HG02840 (cell line): Measurements from ENCODE around the gene SLC37A2.
"Not testable (repeated sequence)": the region's sequence is repeated elsewhere in the genome, so short reads cannot be mapped to it uniquely, and the experiment has no call there.

Experiments
- ATAC-seq: cut with Tn5 transposase; IDR thresholded peaks from one replicate; pipeline ENCODE4 v1.9.1; 2021; ENCODE audit warnings: mild to moderate bottlenecking, moderate library complexity, moderate number of reproducible peaks; ENCODE audit not compliant: unreplicated experiment, low FRiP score

SLC37A2 gene

DNA sequence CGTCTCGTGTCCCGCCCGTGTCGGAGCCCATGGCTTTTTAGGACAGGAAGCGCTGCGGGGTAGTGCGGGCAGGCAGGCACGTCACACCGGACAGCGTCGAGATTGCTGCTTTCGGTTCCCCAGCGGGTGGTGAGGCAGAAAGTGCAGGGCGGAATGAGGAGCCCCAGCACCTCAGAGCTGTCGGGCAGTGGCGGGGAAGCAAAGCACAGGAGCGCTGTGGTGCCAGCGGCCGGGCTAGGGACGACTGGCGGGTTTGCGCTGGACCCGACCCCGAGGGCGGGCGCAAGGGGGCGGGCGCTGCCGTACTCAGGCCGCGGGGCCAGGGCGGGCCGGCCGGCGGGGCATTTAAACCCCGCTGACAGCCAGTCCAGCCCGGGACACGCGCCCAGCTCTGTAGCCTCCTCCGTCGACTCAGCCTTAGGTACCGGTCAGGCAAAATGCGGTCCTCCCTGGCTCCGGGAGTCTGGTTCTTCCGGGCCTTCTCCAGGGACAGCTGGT, at the start of gene SLC37A2:
Gene SLC37A2 (plus strand): TSS at position 375 of the 498 bp plus-strand sequence. CDS start 63 bp downstream, at position 438.
- peak; percentile 82 for ATAC-seq

GRCh38 chr11:125016413-125016812, 46.7 kb upstream of the SLC37A2 start:
- no peak for ATAC-seq

- ATAC-seq: no peak
Observed at GRCh38 chr11:125020342-125020741, 42.8 kb upstream of the SLC37A2 start.

DNA sequence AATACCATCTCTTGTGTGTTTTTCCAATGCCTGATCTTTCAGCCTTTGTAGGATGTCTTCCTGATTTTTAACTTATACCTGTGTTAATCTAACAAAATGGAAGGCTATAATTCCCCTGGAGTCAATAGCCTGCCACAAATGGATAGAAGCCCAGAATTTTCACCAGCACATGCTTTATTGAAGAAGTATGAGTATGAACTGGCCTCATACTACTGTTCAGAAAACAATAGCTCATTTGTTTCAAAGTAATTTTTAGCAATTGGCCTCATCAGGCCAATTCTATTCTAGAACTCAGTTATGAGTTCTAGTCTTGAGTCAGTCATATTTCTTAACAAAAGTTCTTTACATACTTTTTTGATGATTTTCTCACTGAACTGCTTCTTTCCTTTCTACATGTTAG, 40.6 kb upstream of the SLC37A2 start:
- ATAC-seq: no peak

GRCh38 chr11:125025968-125026367, 37.1 kb upstream of the SLC37A2 start:
- no peak for ATAC-seq

GRCh38 chr11:125029431-125029830, 33.7 kb upstream of the SLC37A2 start:
- not testable (repeated sequence) for ATAC-seq

GRCh38 chr11:125036933-125037332, 26.2 kb upstream of the SLC37A2 start:
- no peak for ATAC-seq

DNA sequence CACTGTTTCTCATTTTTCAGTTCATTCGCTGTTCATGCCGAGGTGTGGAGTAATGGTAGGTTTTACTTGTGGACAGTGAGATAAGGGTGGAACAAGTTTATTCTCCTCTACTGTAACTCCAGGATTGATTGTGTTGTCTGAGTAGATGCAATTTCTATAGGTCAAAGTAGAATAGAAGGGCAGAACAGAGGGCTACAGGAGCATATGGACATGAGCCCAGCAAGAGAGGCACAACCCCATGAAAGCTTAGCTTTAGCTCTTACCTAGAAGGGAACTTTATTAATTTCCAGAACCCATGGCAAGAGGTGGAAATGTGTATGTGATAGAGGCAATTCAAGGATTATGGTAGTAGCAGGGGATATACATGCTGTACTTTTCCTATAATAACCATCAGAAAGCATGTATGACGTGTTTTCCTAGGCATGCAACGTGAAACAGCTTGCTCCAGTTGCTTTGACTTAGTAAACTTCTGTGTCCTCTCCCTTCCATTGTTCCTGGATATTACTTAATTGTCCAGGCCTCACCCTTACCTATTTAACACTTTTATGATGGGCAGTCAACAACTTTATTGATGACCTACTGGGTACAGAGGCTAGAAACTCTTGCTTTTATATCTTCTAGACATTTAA, 13.8 kb upstream of the SLC37A2 start:
- no peak for ATAC-seq

GRCh38 chr11:125052047-125052446, 11.1 kb upstream of the SLC37A2 start:
- ATAC-seq: no peak

DNA sequence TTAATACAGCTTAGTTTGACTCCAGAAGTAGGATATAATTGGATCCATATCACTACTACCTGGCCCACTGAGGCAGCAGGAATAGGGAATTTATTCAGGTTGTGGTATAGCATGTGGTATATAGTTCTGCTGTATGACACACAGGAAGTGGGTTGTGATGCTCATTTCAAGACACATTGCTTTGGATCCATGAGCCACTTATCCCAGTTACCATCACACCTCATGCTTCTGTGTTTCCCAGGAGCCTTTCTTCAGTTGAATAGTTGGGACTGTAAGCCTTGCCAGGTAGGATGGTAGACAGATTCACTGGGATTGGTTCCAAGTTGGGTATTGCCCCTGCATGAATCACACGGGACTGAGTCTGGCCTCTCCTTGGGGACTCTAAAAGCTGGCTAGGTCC, 9.9 kb upstream of the SLC37A2 start:
- ATAC-seq: no peak

DNA sequence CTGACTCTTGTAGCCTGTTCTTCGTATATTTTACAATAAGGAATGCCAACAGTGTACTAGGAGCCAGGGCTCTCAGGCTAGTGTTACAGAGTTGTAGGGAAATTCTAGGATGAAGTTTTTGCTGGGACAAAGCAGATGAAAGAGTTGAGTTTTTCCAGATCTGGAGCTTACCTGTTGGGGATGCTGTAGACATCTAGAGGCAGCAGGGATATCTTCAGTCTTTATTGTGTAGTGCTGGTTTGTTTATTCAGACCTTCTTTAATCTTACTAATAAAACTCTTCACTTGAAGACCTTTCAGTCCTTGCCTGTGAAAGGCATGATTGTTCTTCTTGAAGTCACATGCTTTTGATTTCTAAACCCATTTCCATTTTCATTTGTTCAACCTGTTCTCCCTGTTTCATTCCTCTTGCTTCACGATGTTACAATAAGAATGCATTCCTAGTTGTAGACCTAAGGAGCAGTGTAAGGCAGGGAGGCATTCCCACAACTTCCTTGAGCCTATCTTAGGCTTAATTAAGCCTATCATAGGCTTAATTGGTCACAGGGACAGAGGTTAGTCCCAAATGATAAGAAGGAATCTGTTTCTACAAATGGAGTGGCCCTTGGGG, 7.9 kb upstream of the SLC37A2 start:
- no peak for ATAC-seq

- not testable (repeated sequence) for ATAC-seq
Observed at GRCh38 chr11:125056111-125056510, 7.0 kb upstream of the SLC37A2 start.

- no peak for ATAC-seq
Observed at GRCh38 chr11:125056931-125057692, 6.0 kb upstream of the SLC37A2 start.

DNA sequence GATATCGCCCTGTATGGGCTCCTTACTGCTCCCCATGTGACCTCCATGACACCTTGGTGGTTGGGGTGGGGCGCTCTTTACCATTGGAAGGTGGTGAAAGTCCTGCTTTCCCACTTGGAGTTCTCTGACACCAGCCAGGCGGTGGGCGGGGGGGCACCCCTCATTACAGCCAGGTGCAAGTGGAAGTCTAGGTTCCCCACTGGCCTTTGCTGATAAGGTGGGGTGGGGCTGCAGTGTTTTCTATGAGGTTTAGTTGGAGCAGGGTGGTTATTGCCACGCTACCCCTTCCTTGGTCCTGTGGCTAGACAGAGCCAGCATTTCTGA, 5.5 kb upstream of the SLC37A2 start:
- no peak for ATAC-seq

DNA sequence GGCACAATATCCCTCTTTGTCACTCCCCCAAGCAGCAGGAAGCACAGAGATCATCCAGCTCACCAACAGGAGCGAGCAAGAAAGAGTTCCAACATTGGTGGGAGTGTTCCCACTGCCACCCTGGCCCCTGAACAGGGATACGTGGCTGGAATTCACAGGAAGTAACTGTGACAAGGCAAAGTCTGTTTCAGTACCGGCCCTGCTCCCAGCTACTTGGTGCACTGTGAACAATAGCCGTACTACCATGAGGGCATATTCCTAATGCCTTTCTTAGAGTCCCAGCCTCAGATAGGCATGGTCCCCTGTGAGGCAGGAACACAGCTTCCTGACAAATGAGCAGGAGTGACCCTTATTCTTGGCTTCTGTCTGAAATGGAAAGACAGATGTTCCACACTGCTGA, 1.8 kb upstream of the SLC37A2 start:
- ATAC-seq: no peak

DNA sequence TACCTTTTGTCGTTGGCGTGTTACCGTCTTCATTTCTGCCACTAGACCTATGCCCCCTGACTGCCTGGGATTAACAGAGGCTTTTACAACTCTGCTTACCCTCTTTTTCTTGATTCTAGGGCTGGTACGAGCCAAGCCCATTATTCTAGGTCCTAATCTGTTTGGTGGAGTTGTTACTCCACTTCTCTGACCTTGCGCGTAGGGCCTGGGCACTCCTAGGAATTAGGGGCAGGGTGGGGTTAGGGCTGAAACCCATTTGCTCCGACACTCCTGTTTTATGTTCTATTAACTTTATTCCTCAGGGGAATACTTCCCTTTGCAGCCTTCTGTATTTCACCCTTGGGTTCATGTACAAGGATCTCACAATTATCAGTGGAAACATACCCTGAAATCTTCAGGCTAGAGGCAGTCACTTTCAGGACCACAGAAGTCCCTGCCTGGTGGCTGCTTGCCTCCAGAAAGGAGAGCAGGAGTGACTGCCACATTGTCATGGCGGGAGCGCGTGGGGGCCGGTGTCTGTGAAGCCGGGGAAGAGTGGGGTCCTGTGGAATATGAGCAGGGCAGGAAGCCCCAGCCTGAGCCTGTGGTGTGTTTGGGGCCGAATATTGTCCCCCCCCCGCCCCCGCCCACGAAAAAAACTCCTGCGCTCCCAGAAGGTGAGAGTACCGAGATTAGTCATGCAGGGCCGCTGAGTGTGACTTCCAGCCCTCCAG, 731 bp upstream of the SLC37A2 start:
- no peak for ATAC-seq

GRCh38 chr11:125063429-125064043, 431 bp downstream of the SLC37A2 start:
- ATAC-seq: peak; percentile 23

DNA sequence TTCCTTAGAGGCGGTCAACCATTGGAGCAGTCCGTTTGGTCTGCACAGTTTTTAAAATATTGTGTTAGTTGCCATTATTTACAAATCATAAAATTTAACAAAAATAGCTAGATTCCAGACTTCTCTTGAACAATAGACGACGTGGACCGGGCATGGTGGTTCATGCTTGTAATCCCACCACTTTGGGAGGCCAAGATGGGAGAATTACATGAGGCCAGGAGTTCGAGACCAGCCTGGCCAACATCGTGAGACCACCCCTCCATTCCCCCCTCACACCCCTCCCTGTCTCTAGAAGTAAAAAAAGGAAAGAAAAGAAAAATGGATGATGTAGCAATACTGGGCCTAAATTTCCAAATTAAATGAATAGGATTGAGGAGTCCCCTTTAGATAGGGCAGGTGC, 965 bp downstream of the SLC37A2 start:
- ATAC-seq: no peak

DNA sequence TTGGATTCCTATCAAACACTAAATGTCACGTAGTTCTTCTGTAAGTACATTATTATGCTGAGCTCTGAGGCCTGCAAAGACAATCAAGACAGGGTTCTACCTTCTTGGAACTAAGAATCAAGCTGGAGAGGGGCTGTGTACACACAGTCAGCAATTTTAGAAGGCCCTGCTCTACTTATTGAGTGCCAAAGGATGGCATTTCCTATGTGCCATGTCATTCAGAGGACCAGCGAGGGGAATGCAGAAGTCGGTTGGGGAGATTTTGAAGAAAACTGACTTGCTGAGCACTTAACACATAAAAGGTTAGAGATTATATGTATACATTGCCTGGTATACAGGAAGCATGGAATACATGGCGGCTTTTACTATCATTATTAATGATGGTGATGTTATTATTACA, 5.3 kb downstream of the SLC37A2 start:
- no peak for ATAC-seq

- no peak for ATAC-seq
Observed at GRCh38 chr11:125069008-125069407, 5.9 kb downstream of the SLC37A2 start.

- ATAC-seq: no peak
Observed at GRCh38 chr11:125069796-125070195, 6.7 kb downstream of the SLC37A2 start.
